ENCODE data around the gene PML.

The PML gene

GRCh38 chr15:73985101-73985873 lies 9.2 kb upstream of the PML start:
- DNase-seq (ENCODE audit: low read depth, low spot score), result no peak

DNA sequence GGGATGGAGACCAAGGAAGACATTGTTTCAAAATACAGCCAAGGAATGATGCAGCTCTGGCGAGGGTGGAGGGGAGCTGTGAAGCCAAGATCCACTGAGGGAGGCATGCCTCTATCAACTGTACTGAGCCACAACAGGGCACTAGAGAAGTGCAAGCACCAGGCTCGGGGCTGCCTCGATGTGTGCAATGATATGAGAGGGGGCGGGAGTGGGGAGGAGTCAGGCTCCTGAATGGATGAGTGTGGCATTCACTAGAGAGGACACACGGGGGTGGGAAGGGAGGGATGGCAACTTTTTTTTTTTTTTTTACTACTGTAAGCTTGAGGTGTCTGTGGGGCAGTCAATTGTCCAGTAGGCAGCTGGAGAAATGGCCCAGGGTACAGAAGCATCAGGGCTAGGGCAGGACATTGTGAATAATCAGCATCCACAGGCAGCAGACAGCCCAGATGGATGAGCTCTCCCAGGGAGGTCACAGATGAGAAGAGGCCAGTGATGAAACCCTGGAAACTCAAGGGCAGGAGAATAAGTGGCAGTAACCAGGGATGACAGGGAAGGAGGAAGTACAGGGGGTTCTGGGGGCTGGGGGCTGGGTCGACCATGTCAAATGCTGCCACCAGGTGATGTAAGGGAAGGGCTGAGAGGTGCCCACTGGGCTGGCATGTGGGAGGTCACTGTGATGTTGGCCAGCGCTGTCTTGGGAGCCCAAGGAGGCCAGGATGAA lies 8.3 kb upstream of the PML start:
- no peak for DNase-seq (ENCODE audit: low read depth, low spot score)

- no peak for DNase-seq (ENCODE audit: low read depth, low spot score)
These were observed 7.8 kb upstream of the PML start for GRCh38 chr15:73986776-73987056.

GRCh38 chr15:73987250-73987649 lies 7.3 kb upstream of the PML start:
- DNase-seq (ENCODE audit: low read depth, low spot score), result no peak

GRCh38 chr15:73987681-73988444 lies 6.7 kb upstream of the PML start:
- DNase-seq (ENCODE audit: low read depth, low spot score), result no peak

DNA sequence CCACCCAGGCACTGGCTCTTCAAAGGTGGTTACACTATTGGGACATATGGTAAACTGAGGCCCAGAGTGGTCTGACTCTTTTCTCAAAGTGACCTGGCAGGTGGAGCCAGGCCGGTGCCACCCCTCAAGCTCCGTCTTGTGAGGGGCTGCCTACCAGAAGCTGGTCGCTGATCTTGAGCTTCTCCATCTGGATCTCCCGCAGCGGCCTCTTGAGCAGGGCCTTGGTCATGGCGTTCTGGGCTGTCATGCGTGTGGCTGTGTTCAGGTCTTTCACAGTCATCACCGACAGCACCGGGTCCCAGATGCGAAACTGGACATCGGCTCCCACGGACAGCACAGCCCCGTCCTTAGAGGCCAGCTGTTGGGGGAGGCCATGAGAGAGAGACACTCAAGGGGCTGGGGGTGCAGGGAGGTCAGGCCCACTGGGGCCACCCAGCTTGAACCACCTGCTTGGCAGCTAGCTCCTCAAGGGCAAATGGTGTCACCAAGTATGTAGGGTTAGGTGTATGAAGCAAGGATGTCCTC lies 6.0 kb upstream of the PML start:
- DNase-seq (ENCODE audit: low read depth, low spot score), result no peak

DNA sequence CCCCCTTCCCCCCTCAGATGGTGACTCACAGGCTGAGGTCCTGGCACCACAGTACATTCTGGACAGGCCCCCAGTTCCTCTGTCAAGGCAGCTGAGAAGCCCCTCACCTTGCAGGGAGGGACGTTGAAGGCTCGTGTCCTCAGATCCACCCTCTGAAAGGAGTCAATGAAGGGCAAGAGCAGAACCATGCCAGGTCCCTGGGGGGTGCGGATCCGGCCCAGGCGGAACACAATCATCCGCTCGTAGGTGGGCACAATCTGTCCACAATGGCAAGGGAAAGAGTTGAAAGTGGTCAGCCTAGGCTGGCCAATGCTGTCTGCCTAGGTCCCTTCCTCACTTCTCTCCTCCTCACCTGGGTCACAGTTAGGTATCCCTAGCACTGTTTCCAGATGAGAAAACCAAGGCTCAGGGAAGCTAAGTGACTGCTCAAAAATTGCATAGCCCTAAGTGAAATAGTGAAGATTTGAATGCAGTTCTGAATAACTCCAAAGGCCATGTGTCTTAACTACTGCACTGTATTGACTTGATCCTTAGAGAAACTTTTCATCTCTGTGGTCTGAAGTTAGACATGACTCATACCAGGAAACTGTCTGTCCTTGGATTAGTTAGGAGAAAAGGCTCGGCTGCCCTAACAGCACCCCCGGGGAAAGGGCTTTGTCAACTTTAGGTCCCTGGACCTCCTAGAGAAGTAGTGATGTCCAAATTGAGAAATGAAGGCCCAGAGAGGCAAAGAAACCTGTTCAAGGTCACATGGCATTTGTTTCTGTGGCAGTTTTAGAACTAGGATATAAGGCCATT lies 5.3 kb upstream of the PML start:
- DNase-seq (ENCODE audit: low read depth, low spot score), result no peak

GRCh38 chr15:73990250-73991005 lies 4.1 kb upstream of the PML start:
- no peak for DNase-seq (ENCODE audit: low read depth, low spot score)

- DNase-seq (ENCODE audit: low read depth, low spot score), result no peak
These were observed 3.3 kb upstream of the PML start for GRCh38 chr15:73991260-73991659.

- DNase-seq (ENCODE audit: low read depth, low spot score), result peak; percentile 86
These were observed 2.6 kb upstream of the PML start, which contains the start of gene STOML1 for GRCh38 chr15:73991726-73992593. TSS of gene STOML1 (minus strand) at chr15:73992295. CDS start at chr15:73992223, 72 bp downstream.

GRCh38 chr15:73992594-73992898 lies 2.0 kb upstream of the PML start:
- no peak for DNase-seq (ENCODE audit: low read depth, low spot score)

GRCh38 chr15:73993211-73993994 lies 1.1 kb upstream of the PML start:
- no peak for DNase-seq (ENCODE audit: low read depth, low spot score)

DNA sequence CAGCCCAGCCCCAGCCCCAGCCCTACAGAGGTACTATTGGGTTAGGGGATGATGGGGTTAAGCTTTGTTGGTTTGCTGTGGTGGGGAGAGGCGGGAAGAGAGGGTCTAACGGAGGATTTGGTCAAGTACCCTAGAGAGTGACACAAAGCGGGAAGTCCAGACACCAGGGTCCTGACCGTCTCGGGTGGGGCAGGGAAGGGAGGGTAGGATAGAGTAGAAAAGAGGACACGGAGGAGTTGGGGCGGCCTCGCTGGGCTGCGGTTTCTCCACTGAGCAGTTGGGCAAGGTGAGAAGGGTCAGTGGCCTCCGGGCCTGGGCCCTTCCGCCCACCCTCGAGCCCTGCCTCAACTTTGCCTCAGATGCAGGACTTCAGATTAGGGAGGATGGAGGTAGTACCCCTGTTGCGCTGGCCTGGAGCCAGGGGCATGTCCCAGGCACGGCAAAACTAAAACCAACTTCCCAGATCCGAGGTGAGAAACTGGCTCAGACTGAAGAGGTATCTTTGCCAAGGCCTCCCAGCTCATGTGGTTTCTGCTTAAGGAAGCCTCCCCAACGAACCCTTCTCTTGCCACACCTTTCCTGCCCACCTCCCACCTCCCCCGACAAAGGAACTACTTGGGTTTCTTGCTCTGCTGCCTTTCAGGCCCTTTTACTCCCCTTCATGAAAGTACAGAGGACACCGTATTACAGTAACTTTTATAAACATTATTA lies 551 bp downstream of the PML start:
- DNase-seq (ENCODE audit: low read depth, low spot score), result no peak

GRCh38 chr15:73996267-73996666 lies 1.8 kb downstream of the PML start:
- no peak for DNase-seq (ENCODE audit: low read depth, low spot score)

DNA sequence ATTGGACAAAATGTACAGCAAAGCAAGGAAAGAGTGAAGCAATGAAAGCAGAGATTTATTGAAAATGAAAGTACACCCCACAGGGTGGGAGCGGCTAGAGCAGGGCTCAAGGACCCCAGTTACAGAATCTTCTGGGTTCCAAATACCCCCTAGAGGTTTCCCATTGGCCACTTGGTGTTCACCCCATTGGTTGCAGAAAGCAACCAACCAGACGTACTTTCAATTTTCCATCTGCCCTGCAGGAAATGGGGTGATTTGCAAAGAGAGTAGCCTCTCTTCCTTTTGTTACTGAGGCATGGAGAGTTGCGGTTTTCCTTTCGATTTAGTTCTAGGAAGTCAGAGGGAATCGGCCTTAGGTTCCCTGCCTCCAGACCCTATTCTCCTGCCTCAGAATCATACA lies 2.4 kb downstream of the PML start:
- no peak for DNase-seq (ENCODE audit: low read depth, low spot score)

DNA sequence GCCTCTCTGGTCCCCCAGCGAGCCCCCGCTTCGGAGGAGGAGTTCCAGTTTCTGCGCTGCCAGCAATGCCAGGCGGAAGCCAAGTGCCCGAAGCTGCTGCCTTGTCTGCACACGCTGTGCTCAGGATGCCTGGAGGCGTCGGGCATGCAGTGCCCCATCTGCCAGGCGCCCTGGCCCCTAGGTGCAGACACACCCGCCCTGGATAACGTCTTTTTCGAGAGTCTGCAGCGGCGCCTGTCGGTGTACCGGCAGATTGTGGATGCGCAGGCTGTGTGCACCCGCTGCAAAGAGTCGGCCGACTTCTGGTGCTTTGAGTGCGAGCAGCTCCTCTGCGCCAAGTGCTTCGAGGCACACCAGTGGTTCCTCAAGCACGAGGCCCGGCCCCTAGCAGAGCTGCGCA lies 3.5 kb downstream of the PML start:
- DNase-seq (ENCODE audit: low read depth, low spot score), result no peak

- no peak for DNase-seq (ENCODE audit: low read depth, low spot score)
These were observed 12.5 kb downstream of the PML start for GRCh38 chr15:74006774-74007639.
